HG02973 (cell line): ENCODE measurements around the gene ELP2.
"Not testable (repeated sequence)": the region's sequence is repeated elsewhere in the genome, so short reads cannot be mapped to it uniquely, and the experiment has no call there.

ENCODE experiments used
- ATAC-seq: cut with Tn5 transposase; IDR thresholded peaks from one replicate; pipeline ENCODE4 v1.9.1; 2021; ENCODE audit warnings: moderate library complexity; ENCODE audit not compliant: unreplicated experiment

The ELP2 gene

GRCh38 chr18:36187193-36187825 lies 57.6 kb downstream of the ELP2 start, which contains the start of gene MOCOS:
Gene MOCOS (plus strand): TSS chr18:36187497. CDS start chr18:36187540, 43 bp downstream.
- ATAC-seq = peak; percentile 75

- ATAC-seq = no peak
These were observed 58.4 kb downstream of the ELP2 start for GRCh38 chr18:36187826-36188721.

GRCh38 chr18:36188916-36189315 lies 59.2 kb downstream of the ELP2 start:
- no peak for ATAC-seq

- ATAC-seq = no peak
These were observed 59.8 kb downstream of the ELP2 start for GRCh38 chr18:36189486-36189885.

GRCh38 chr18:36191286-36191685 lies 61.6 kb downstream of the ELP2 start:
- no peak for ATAC-seq

- no peak for ATAC-seq
These were observed 62.0 kb downstream of the ELP2 start for GRCh38 chr18:36191711-36192110.

GRCh38 chr18:36194600-36195315 lies 65.1 kb downstream of the ELP2 start:
- no peak for ATAC-seq

- no peak for ATAC-seq
These were observed 65.9 kb downstream of the ELP2 start for GRCh38 chr18:36195427-36196122.

GRCh38 chr18:36196238-36196995 lies 66.7 kb downstream of the ELP2 start:
- ATAC-seq = no peak

- no peak for ATAC-seq
These were observed 67.9 kb downstream of the ELP2 start for GRCh38 chr18:36197511-36198166.

- ATAC-seq = no peak
These were observed 70.1 kb downstream of the ELP2 start for GRCh38 chr18:36199691-36200295.

GRCh38 chr18:36200354-36200771 lies 70.7 kb downstream of the ELP2 start:
- no peak for ATAC-seq

- no peak for ATAC-seq
These were observed 72.1 kb downstream of the ELP2 start for GRCh38 chr18:36201765-36202164.

- no peak for ATAC-seq
These were observed 73.7 kb downstream of the ELP2 start for GRCh38 chr18:36203360-36203895.

- no peak for ATAC-seq
These were observed 75.5 kb downstream of the ELP2 start for GRCh38 chr18:36205166-36205565.

- ATAC-seq = no peak
These were observed 77.6 kb downstream of the ELP2 start for GRCh38 chr18:36207303-36207702.

- ATAC-seq = not testable (repeated sequence)
These were observed 78.3 kb downstream of the ELP2 start for GRCh38 chr18:36207969-36208368.

GRCh38 chr18:36211612-36212065 lies 81.9 kb downstream of the ELP2 start:
- ATAC-seq = no peak
